NB4 (cell line): Measurements from ENCODE around the gene BTBD9.

Experiments
- DNase-seq: peaks from one replicate; pipeline ENCODE4 v3.0.0; 2010; ENCODE audit warnings: low read depth
- H3K4me3 ChIP-seq: one replicate; pipeline ENCODE4 v1.5.1; 2011; ENCODE audit warnings: mild to moderate bottlenecking, low read depth, low read length, moderate library complexity
- CTCF ChIP-seq: IDR thresholded peaks from one replicate; pipeline ENCODE4 v1.5.1; 2012; ENCODE audit warnings: low read depth, low read length
- MAX ChIP-seq: IDR thresholded peaks from 2 replicates; pipeline ENCODE4 v1.6.1; 2011; ENCODE audit warnings: low read depth, low read length
- MYC ChIP-seq: IDR thresholded peaks from 2 replicates; pipeline ENCODE4 v1.6.1; 2011; ENCODE audit warnings: low read depth, low read length
- POLR2A ChIP-seq: IDR thresholded peaks from 2 replicates; pipeline ENCODE4 v1.6.1; 2011; ENCODE audit warnings: mild to moderate bottlenecking; ENCODE audit not compliant: insufficient read length; ENCODE audit errors: extremely low read depth

The BTBD9 gene

GRCh38 chr6:38656896-38657295, 17.2 kb upstream of the BTBD9 start:
- TF ChIP-seq CTCF = no peak
- no peak for TF ChIP-seq MYC
- no peak for TF ChIP-seq MAX
- no peak for TF ChIP-seq POLR2A
- no peak overlapping the region for H3K4me3 ChIP-seq
- DNase-seq = no peak

GRCh38 chr6:38654263-38654662, 14.5 kb upstream of the BTBD9 start:
- no peak overlapping the region for H3K4me3 ChIP-seq
- TF ChIP-seq POLR2A (no peak), MYC (no peak)
- DNase-seq = no peak

GRCh38 chr6:38651121-38651784, 11.5 kb upstream of the BTBD9 start:
- TF ChIP-seq MAX = no peak
- no peak for TF ChIP-seq MYC
- TF ChIP-seq CTCF = no peak
- no peak for TF ChIP-seq POLR2A
- no peak for DNase-seq
- no peak overlapping the region for H3K4me3 ChIP-seq

GRCh38 chr6:38650207-38650752, 10.6 kb upstream of the BTBD9 start:
- DNase-seq = no peak
- TF ChIP-seq POLR2A (no peak), MYC (no peak), CTCF (no peak), MAX (no peak)
- H3K4me3 ChIP-seq = no peak overlapping the region

- no peak overlapping the region for H3K4me3 ChIP-seq
- DNase-seq = no peak
- TF ChIP-seq MAX (no peak), CTCF (no peak), MYC (no peak), POLR2A (no peak)
Measured at GRCh38 chr6:38649744-38650143, 10.0 kb upstream of the BTBD9 start.

- H3K4me3 ChIP-seq = no peak overlapping the region
- TF ChIP-seq MAX = no peak
- no peak for TF ChIP-seq CTCF
- TF ChIP-seq POLR2A = no peak
- no peak for TF ChIP-seq MYC
- no peak for DNase-seq
Measured at GRCh38 chr6:38648629-38649028, 8.9 kb upstream of the BTBD9 start.
